GM19240 (cell line): Measurements from ENCODE around the gene HTT.
"Not testable (repeated sequence)": the region's sequence is repeated elsewhere in the genome, so short reads cannot be mapped to it uniquely, and the experiment has no call there.

Experiments
- DNase-seq: peaks from one replicate; pipeline ENCODE4 v3.0.0; 2011; ENCODE audit warnings: low spot score; ENCODE audit not compliant: insufficient read length

Gene HTT

GRCh38 chr4:3082925-3083515 is 8.5 kb downstream of the HTT start:
- DNase-seq, result no peak

GRCh38 chr4:3083732-3084131 is 9.3 kb downstream of the HTT start:
- DNase-seq, result no peak

DNA sequence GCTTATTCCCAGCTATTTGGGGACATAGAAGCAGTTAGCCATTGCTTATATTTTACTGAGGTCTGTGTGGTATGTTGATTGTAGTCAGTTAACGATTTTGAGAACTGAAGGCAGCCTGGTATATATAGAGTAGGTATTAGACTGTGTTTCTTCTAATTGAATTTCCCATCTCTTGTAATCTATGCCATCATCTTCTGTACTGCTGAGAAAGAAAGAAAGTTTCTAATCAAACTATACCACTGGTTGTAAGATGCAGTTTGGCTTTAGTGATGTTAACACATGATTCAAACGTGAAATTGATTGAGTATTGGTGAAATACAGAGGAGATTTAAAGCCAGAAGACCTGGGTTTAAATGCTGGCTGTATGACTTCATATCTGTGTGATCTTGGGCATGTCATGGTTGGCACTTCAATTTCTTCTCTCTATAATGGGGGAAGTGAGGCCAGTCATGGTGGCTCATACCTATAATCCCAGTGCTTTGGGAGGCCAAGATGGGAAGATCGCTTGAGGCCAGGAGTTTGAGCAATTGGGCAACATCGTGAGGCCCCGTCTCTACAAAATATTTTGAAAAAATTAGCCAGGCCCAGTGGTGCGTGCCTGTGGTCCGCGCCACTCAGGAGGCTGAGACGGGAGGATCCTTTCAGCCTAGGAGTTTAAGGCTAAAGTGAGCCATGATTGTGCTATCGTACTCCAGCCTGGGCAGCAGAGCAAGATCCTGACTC is 11.6 kb downstream of the HTT start:
- no peak for DNase-seq

DNA sequence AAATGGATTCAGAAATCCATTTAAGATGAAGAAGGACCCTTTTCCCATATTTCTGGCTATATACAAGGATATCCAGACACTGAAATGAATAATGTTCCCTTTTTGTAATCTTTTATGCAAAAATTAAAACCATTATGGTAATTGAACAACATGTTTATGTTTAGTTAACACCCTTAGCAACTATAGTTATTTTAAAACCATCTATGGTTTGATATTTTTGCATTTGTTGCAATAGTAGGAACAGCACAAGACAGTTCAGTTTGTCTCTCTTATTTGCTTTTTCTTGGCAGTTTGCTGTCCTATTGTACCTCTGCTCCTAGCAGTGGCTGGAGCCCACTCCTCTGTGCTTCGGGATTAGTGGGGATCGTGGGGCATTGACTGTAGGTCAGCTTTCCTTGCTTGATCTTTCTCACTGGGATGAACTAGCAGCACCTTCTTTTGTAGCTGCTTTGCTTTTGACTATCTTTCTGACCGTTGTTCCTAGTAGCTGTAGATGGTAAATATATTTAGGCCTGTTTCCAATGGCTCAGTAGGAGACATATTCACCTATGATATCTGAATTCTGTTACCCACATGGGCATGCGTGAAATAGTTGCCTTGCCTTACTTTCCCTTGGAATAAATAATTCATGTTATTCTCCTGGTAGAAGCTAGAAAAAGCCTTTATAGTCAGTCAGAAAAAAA is 12.8 kb downstream of the HTT start:
- no peak for DNase-seq

GRCh38 chr4:3091464-3091863 is 17.0 kb downstream of the HTT start:
- DNase-seq, result no peak

- not testable (repeated sequence) for DNase-seq
These were observed 20.2 kb downstream of the HTT start for GRCh38 chr4:3094701-3095100.

DNA sequence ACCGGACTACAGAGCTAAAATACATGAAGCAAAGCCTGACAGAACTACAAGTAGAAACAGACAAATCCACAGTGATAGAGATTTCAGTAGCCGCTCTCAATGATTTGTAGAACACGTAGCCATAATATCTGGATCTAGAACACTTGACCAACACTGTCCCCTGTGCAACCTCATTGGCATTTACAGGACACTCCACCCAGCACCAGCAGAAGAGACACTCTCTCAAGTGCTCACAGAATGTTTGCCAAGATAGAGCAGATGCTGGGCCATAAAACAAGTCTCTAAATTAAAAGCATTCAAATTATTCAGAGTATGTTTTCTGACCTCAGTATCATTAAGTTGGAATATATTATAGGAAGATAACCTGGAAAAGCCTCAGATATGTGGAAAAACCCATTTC is 21.7 kb downstream of the HTT start:
- no peak for DNase-seq

GRCh38 chr4:3098346-3098745 is 23.9 kb downstream of the HTT start:
- no peak for DNase-seq

- DNase-seq, result peak; percentile 80
These were observed 32.1 kb downstream of the HTT start for GRCh38 chr4:3106339-3107186.

- DNase-seq, result no peak
These were observed 32.8 kb downstream of the HTT start for GRCh38 chr4:3107271-3107670.

GRCh38 chr4:3107691-3108121 is 33.2 kb downstream of the HTT start:
- no peak for DNase-seq

- DNase-seq, result no peak
These were observed 33.7 kb downstream of the HTT start for GRCh38 chr4:3108211-3108610.

DNA sequence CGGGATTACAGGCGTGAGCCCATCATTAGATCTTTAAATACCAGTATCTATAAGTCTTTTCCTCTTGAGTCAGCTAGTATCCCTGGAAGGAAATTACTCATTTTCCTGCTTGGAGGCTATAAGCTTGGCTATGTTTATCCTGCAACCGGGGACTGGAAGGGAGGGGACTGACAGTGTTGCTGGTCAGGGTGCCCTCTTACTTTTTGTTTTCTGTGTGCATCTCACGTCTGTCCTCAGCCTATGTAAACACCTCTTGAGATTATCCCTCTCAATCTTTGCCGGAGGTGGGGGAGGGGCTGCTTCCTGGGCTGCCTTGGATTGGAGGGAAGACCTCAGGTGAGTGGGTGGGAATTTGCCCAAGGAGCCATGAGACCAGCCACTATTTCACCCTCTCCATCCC is 37.0 kb downstream of the HTT start:
- no peak for DNase-seq

- DNase-seq, result no peak
These were observed 37.7 kb downstream of the HTT start for GRCh38 chr4:3112201-3112600.

GRCh38 chr4:3112609-3113469 is 38.4 kb downstream of the HTT start:
- no peak for DNase-seq

DNA sequence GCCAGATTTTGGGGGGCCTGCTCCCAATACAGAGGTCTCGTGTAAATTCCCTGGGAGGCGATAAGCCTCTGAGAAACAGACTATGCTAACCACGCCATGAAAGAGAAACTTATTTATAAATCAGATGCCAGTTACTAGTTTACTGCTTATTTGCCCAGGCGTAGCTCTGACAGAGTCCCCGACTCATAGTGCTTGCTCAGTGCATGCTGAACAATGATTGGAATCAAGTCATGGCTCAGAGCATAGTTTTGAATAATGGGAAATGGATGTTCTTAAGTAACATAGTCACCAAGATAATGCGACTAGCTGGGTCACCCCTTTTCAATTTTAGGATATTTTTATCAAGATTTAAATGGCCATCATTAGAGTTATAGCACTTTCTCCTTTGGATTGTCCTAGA is 39.9 kb downstream of the HTT start:
- DNase-seq, result no peak

DNA sequence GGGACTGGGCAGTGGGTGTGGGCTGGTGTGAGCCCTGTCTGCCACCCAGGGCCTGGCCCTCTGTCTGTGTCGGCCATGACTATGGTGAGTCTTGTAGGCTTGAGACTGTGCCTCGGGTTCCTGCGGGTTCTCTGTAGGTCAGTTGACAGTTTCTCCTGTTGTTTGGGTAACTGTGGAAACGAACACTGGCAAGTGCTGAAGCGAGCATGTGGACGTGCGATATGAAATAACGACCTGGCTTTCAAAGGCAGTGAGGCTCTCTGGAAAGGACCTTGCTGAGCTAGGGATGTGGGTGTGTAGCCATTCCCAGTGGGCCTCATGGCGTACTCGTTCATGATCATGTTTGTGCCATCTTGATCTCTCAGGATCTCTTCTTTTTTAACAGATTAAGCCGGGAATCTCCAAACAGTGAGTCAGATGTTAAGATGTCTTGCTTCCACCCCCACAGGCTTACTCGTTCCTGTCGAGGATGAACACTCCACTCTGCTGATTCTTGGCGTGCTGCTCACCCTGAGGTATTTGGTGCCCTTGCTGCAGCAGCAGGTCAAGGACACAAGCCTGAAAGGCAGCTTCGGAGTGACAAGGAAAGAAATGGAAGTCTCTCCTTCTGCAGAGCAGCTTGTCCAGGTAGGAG is 41.3 kb downstream of the HTT start:
- DNase-seq, result no peak

DNA sequence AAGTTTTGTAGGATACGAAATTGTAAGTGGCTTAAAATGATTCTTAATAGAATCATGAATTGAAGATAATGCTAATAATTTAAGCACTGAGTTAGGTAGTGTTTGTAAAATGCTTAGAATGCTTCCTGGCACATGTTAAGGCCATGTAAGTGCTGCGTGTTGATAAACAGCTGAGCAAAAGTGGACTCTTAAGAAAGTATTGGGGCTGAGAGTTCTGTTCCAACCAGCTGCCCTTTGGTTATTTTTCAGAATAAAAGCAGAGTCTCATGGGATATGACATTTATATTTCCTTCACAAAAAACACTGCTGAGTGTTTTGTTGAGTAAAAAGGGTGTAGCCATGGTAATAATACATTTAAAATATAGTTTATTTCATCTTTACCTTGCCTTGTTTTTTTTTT is 42.5 kb downstream of the HTT start:
- DNase-seq, result no peak

GRCh38 chr4:3118312-3118711 is 43.8 kb downstream of the HTT start:
- DNase-seq, result no peak

GRCh38 chr4:3119464-3119863 is 45.0 kb downstream of the HTT start:
- DNase-seq, result no peak
